Epithelial cell of esophagus (primary cell): ENCODE measurements around the gene CDK14.
A peak's percentile ranks its signal among the peaks of the same experiment; 100 is the strongest.

ENCODE experiments used
- DNase-seq: peaks from one replicate; pipeline ENCODE4 v3.0.0; 2010; ENCODE audit warnings: low read depth
- H3K4me3 ChIP-seq: 2 replicates; pipeline ENCODE4 v1.5.1; 2011; ENCODE audit warnings: mild to moderate bottlenecking, low read length, control low read depth
- CTCF ChIP-seq: IDR thresholded peaks from 2 replicates; pipeline ENCODE4 v1.5.1; 2011; ENCODE audit warnings: low read depth, mild to moderate bottlenecking, low read length, control low read depth, inconsistent platforms; ENCODE audit not compliant: insufficient read depth; ENCODE audit errors: missing control alignments

CDK14 gene

GRCh38 chr7:90955641-90956207 lies 359.6 kb downstream of the CDK14 start:
- TF ChIP-seq CTCF: no peak

GRCh38 chr7:90957883-90958282 lies 361.8 kb downstream of the CDK14 start:
- H3K4me3 ChIP-seq: no peak overlapping the region
- no peak for DNase-seq
- TF ChIP-seq CTCF: no peak

More at GRCh38 chr7:90955641-90956207, 359.6 kb downstream of the CDK14 start:
- H3K4me3 ChIP-seq: no peak overlapping the region
- DNase-seq: no peak

GRCh38 chr7:90958647-90959046 lies 362.5 kb downstream of the CDK14 start:
- TF ChIP-seq CTCF: no peak
- H3K4me3 ChIP-seq: no peak overlapping the region
- no peak for DNase-seq

- no peak overlapping the region for H3K4me3 ChIP-seq
- DNase-seq: peak; percentile 62
- TF ChIP-seq CTCF: no peak
Observed at GRCh38 chr7:90961037-90961725, 365.1 kb downstream of the CDK14 start.

- TF ChIP-seq CTCF: no peak
- peak; percentile 67 for DNase-seq
- H3K4me3 ChIP-seq: no peak overlapping the region
Observed at GRCh38 chr7:90965211-90965610, 369.1 kb downstream of the CDK14 start.

- no peak for TF ChIP-seq CTCF
- no peak overlapping the region for H3K4me3 ChIP-seq
Observed at GRCh38 chr7:90966346-90966745, 370.2 kb downstream of the CDK14 start.

GRCh38 chr7:90968871-90969270 lies 372.8 kb downstream of the CDK14 start:
- no peak overlapping the region for H3K4me3 ChIP-seq
- no peak for DNase-seq
- TF ChIP-seq CTCF: no peak

More at GRCh38 chr7:90966346-90966745, 370.2 kb downstream of the CDK14 start:
- DNase-seq: no peak
